ENCODE data around the gene ATP2B1. TPM values are rescaled to one million over a fixed set of nuclear protein-coding genes. Genes with fewer than 3 reads are reported as not detected.

ATP2B1 gene
- total and polyA plus RNA-seq, 8 donors, result 4.3 to 22.4 (median 14.4) TPM

DNA sequence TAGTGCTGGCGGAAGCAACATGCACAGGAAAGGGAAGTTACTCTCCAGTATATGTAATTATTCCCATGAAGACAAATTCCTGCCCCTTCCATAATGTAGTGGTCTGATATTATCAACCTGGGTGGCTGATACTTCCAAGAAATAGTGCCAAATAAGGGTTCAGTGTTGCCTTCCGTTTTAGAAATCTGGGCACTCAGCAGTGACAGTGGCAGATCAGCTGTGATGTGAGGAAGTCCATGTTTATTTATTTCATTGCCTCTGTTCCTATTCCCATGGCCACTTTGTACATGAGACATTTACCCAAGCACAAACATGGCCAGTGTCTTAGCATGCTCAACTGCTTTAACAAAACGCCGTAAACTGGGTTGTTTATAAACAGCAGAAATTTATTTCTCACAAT, 162.5 kb downstream of the ATP2B1 start:
- intact Hi-C loops (cut with DNase I), result no loop called here

DNA sequence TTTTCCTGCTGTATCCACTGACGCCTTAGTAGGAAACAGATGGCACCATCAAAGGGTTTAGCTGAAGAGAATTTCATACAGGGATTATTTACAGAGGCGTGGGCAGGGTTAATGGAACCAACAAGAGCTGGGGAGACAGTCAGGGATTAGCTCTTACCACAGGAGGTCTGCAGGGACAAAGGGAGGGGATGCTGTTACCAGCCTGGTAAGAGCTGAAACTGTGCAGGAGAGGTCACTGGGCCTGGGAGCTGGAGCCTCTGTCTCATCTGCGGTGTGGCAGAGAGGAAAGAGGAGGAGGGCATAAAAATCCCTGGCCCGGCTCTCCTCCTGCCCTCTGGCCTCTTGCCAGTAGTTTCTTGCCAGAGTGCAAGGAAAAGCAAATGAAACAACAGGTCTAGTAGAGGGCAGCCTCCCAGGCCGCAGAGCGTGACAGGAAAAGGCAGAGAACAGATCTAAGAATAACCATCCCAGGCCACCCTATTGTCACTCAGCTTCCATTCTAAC, 163.9 kb downstream of the ATP2B1 start:
- intact Hi-C loops (cut with DNase I), result no loop called here

More for the DNA sequence above, 162.5 kb downstream of the ATP2B1 start:
- FAIRE-seq (no peak), DNase-seq (no peak), ATAC-seq (no peak)
- no peaks in the 10 kb centered on the region for H3K36me3 ChIP-seq
- H3K4me1 ChIP-seq, result no peaks in the 10 kb centered on the region
- 73 to 81% methylated on average over 4 of the region's 4 CpGs for WGBS, 2 donors
- no peaks in the 10 kb centered on the region for H3K9me3 ChIP-seq
- TF ChIP-seq, protein P1, sequence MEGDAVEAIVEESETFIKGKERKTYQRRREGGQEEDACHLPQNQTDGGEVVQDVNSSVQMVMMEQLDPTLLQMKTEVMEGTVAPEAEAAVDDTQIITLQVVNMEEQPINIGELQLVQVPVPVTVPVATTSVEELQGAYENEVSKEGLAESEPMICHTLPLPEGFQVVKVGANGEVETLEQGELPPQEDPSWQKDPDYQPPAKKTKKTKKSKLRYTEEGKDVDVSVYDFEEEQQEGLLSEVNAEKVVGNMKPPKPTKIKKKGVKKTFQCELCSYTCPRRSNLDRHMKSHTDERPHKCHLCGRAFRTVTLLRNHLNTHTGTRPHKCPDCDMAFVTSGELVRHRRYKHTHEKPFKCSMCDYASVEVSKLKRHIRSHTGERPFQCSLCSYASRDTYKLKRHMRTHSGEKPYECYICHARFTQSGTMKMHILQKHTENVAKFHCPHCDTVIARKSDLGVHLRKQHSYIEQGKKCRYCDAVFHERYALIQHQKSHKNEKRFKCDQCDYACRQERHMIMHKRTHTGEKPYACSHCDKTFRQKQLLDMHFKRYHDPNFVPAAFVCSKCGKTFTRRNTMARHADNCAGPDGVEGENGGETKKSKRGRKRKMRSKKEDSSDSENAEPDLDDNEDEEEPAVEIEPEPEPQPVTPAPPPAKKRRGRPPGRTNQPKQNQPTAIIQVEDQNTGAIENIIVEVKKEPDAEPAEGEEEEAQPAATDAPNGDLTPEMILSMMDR (IDR thresholded peaks at IDR 0.05), result no peak
- no peaks in the 10 kb centered on the region for H3K27me3 ChIP-seq
- no peak overlapping the region for H3K4me3 ChIP-seq
- no peak overlapping the region for H3K27ac ChIP-seq

DNA sequence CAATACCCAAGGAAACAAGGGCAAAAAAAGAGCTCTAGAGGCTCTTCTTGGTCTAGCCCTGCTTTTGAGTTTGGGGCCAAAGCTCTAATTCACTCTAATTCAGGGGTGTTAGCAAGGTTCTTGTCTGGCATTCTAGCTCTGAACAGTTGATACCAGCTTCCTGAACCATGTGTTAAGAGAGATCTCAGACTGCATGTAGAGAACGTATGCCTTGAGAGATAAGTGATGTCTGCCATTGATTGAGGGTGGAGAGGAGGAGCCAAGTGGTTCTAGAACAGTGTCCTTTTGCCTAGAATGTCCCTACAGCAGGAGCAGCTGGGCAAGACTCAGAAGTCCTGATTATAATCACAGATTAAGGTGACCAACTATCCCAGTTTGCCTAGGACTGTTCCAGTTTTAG, 164.6 kb downstream of the ATP2B1 start:
- H3K27me3 ChIP-seq, result no peaks in the 10 kb centered on the region
- no peaks in the 10 kb centered on the region for H3K4me1 ChIP-seq
- H3K36me3 ChIP-seq, result no peaks in the 10 kb centered on the region
- TF ChIP-seq, protein P1 (IDR thresholded peaks at IDR 0.05), result no peak
- no peak for FAIRE-seq
- intact Hi-C loops (cut with DNase I), result no loop called here
- WGBS, 2 donors, result 55 to 63% methylated on average over 1 of the region's 1 CpG
- no peak overlapping the region for H3K27ac ChIP-seq
- no peak for DNase-seq
- H3K9me3 ChIP-seq, result no peaks in the 10 kb centered on the region
- H3K4me3 ChIP-seq, result no peak overlapping the region
- ATAC-seq, result no peak

More for the DNA sequence above, 163.9 kb downstream of the ATP2B1 start:
- Histone ChIP-seq H3K9me3 (no peaks in the 10 kb centered on the region), H3K27ac (no peak overlapping the region), H3K4me1 (no peaks in the 10 kb centered on the region), H3K27me3 (no peaks in the 10 kb centered on the region), H3K4me3 (no peak overlapping the region), H3K36me3 (no peaks in the 10 kb centered on the region)
- peak; percentile 51 to 65 (median 60) for ATAC-seq
- no peak for FAIRE-seq
- peak in 5 of 6 donors; percentile 35 to 55 (median 44) for DNase-seq
- 25 to 27% methylated on average over 6 of the region's 6 CpGs for WGBS, 2 donors
- TF ChIP-seq, protein P1 (IDR thresholded peaks at IDR 0.05), result no peak

DNA sequence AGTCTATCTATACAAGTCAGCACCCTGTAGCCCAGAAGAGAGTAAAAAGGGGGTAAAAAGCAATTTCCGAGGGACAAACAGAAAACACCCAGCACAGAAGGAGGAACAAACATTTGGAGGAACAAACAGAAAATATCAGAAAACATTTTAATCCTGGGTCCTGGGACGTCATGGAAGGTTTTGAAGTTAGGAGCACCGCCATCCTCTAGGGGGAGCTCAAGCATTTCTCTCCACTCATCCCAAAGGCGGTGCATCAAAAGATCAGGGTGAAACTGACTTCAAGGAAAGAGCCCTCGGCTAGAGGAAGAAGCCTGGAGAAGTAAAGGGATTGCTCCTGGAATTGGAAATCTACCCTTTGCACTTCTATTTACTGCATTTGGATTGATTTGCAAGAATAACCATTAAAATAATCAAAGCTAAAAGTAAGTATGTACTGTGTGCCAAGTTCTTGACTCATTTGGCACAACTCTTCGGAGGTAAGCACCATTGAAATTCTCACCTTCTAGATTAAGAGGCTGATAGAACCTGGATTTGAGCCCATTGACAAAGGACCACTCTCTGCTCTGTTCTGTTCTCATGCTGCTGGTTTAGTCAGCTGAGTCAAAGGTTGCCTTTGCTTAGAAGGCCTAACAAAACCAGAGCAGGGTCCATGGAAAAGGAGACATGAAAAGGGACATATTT, 165.6 kb downstream of the ATP2B1 start:
- peak; percentile 86 to 94 (median 92) for ATAC-seq
- H3K27me3 ChIP-seq, result no peaks in the 10 kb centered on the region
- no peaks in the 10 kb centered on the region for H3K9me3 ChIP-seq
- H3K27ac ChIP-seq, result no peak overlapping the region
- no peak overlapping the region for H3K4me3 ChIP-seq
- TF ChIP-seq, protein P1 (IDR thresholded peaks at IDR 0.05), result peak; percentile 36 to 83 (median 73)
- FAIRE-seq, result no peak
- WGBS, 2 donors, result 5 to 7% methylated on average over 6 of the region's 6 CpGs
- no peaks in the 10 kb centered on the region for H3K36me3 ChIP-seq
- DNase-seq, result peak in 4 of 6 donors; percentile 47 to 73 (median 56)
- no peaks in the 10 kb centered on the region for H3K4me1 ChIP-seq
- intact Hi-C loops (cut with DNase I), result no loop called here

DNA sequence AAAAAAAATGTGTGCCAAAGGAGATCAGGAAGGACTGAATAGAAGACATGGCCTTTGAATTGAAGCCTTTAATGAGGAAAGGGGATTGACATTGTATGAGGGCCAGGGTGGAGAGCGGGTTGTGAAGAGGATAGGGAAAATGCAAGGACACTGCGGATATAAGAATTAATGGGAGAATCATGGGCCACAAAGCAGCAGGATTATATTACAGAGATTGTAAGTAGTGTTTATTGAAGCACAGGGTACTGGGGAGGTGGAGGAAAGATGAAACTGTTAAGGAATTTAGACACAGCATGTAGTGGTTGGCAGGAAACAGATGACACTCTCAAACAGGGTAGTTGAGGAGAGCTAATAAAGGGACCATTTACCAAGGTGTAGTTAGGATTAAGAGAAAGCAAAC, 166.4 kb downstream of the ATP2B1 start:
- Histone ChIP-seq H3K9me3 (no peaks in the 10 kb centered on the region), H3K27ac (no peak overlapping the region), H3K4me3 (no peak overlapping the region), H3K27me3 (no peaks in the 10 kb centered on the region), H3K4me1 (no peaks in the 10 kb centered on the region), H3K36me3 (no peaks in the 10 kb centered on the region)
- FAIRE-seq (no peak), ATAC-seq (no peak), DNase-seq (no peak)
- TF ChIP-seq, protein P1 (IDR thresholded peaks at IDR 0.05), result no peak
- WGBS, 2 donors, result 89 to 93% methylated on average over 2 of the region's 2 CpGs
- intact Hi-C loops (cut with DNase I), result no loop called here

Measured in pancreas (tissue), 10 donors.